ENCODE measurements around the gene DNAI4.

DNA sequence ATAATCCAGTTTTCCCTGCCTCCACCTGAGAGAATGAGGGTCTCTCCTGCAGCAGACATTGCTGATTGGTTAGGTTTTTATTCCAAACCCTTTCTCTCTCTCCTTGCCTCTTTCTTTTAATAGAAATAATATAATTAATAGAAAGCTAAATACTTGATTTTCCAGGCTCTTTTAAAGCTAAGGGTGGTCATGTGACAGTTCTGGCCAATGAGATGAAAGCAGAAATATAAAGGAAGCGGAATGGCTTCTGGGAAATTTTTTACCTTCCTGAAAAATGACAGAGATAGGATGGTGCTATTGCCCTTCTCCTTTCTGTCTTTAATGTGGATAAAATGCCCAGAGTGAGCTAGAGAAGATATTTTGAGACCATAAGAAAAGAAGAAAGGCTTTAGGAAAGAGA is 35.6 kb downstream of the DNAI4 start:
- TF ChIP-seq POLR2A (IDR thresholded peaks at IDR 0.05), result no peak
- TF ChIP-seq, protein P1, sequence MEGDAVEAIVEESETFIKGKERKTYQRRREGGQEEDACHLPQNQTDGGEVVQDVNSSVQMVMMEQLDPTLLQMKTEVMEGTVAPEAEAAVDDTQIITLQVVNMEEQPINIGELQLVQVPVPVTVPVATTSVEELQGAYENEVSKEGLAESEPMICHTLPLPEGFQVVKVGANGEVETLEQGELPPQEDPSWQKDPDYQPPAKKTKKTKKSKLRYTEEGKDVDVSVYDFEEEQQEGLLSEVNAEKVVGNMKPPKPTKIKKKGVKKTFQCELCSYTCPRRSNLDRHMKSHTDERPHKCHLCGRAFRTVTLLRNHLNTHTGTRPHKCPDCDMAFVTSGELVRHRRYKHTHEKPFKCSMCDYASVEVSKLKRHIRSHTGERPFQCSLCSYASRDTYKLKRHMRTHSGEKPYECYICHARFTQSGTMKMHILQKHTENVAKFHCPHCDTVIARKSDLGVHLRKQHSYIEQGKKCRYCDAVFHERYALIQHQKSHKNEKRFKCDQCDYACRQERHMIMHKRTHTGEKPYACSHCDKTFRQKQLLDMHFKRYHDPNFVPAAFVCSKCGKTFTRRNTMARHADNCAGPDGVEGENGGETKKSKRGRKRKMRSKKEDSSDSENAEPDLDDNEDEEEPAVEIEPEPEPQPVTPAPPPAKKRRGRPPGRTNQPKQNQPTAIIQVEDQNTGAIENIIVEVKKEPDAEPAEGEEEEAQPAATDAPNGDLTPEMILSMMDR (IDR thresholded peaks at IDR 0.05), result no peak

All from Peyer's patch (tissue), 4 donors.